HG03354 (cell line): Measurements from ENCODE around the gene MID2.
"Not testable (repeated sequence)": the region's sequence is repeated elsewhere in the genome, so short reads cannot be mapped to it uniquely, and the experiment has no call there.

Source experiments
- ATAC-seq: cut with Tn5 transposase; IDR thresholded peaks from one replicate; pipeline ENCODE4 v1.9.1; 2021; ENCODE audit warnings: mild to moderate bottlenecking; ENCODE audit not compliant: unreplicated experiment, poor library complexity, severe bottlenecking

MID2 gene

GRCh38 chrX:107825698-107826237 lies at the start of gene MID2:
Gene MID2 (plus strand): TSS chrX:107825866. CDS start chrX:107826427, 561 bp downstream.
- ATAC-seq, result peak; percentile 36

GRCh38 chrX:107776649-107777535 lies 48.8 kb upstream of the MID2 start:
- peak; percentile 81 for ATAC-seq

GRCh38 chrX:107777536-107777832 lies 48.2 kb upstream of the MID2 start, which contains the start of gene NCBP2L:
Gene NCBP2L (plus strand): TSS chrX:107777733. CDS start chrX:107794221, 16,488 bp downstream.
- ATAC-seq, result no peak

GRCh38 chrX:107780525-107780924 lies 45.1 kb upstream of the MID2 start:
- ATAC-seq, result no peak

GRCh38 chrX:107787827-107788226 lies 37.8 kb upstream of the MID2 start:
- no peak for ATAC-seq

GRCh38 chrX:107804427-107804826 lies 21.2 kb upstream of the MID2 start:
- ATAC-seq, result no peak

GRCh38 chrX:107805179-107805578 lies 20.5 kb upstream of the MID2 start:
- no peak for ATAC-seq

- ATAC-seq, result not testable (repeated sequence)
Measured at GRCh38 chrX:107810053-107810452, 15.6 kb upstream of the MID2 start.

- ATAC-seq, result no peak
Measured at GRCh38 chrX:107818900-107819521, 6.7 kb upstream of the MID2 start.

GRCh38 chrX:107823042-107823441 lies 2.6 kb upstream of the MID2 start:
- ATAC-seq, result no peak

GRCh38 chrX:107823456-107823855 lies 2.2 kb upstream of the MID2 start:
- no peak for ATAC-seq

GRCh38 chrX:107826238-107827029 lies 768 bp downstream of the MID2 start:
- ATAC-seq, result peak; percentile 62

GRCh38 chrX:107827030-107827831 lies 1.6 kb downstream of the MID2 start:
- no peak for ATAC-seq

GRCh38 chrX:107827852-107828251 lies 2.2 kb downstream of the MID2 start:
- no peak for ATAC-seq

- no peak for ATAC-seq
Measured at GRCh38 chrX:107829878-107830277, 4.2 kb downstream of the MID2 start.

- ATAC-seq, result no peak
Measured at GRCh38 chrX:107831071-107831730, 5.5 kb downstream of the MID2 start.

GRCh38 chrX:107834275-107835201 lies 8.9 kb downstream of the MID2 start:
- ATAC-seq, result no peak

GRCh38 chrX:107836958-107837357 lies 11.3 kb downstream of the MID2 start:
- no peak for ATAC-seq
